Measurements from ENCODE around the gene KLC1.
A peak's percentile ranks its signal among the peaks of the same experiment; 100 is the strongest.
"Not testable (repeated sequence)": the region's sequence is repeated elsewhere in the genome, so short reads cannot be mapped to it uniquely, and the experiment has no call there.

Gene KLC1

GRCh38 chr14:103628684-103629502 lies at the start of gene KLC1:
TSS of gene KLC1 (plus strand) at chr14:103629211. CDS start at chr14:103654565, 25,354 bp downstream.
- DNase-seq (ENCODE audit: low read depth), result no peak

- no peak for DNase-seq (ENCODE audit: low read depth)
Measured at GRCh38 chr14:103581206-103581605, 47.8 kb upstream of the KLC1 start.

- no peak for DNase-seq (ENCODE audit: low read depth)
Measured at GRCh38 chr14:103581954-103582703, 46.9 kb upstream of the KLC1 start.

- DNase-seq (ENCODE audit: low read depth), result no peak
Measured at GRCh38 chr14:103584326-103584915, 44.6 kb upstream of the KLC1 start.

GRCh38 chr14:103593577-103593976 lies 35.4 kb upstream of the KLC1 start:
- DNase-seq (ENCODE audit: low read depth), result no peak

- peak; percentile 38 for DNase-seq (ENCODE audit: low read depth)
Measured at GRCh38 chr14:103594265-103594664, 34.7 kb upstream of the KLC1 start.

GRCh38 chr14:103597623-103598377 lies 31.2 kb upstream of the KLC1 start:
- DNase-seq (ENCODE audit: low read depth), result peak; percentile 45

- DNase-seq (ENCODE audit: low read depth), result no peak
Measured at GRCh38 chr14:103600503-103600902, 28.5 kb upstream of the KLC1 start.

- DNase-seq (ENCODE audit: low read depth), result no peak
Measured at GRCh38 chr14:103604620-103605019, 24.4 kb upstream of the KLC1 start.

- peak; percentile 69 for DNase-seq (ENCODE audit: low read depth)
Measured at GRCh38 chr14:103606963-103607668, 21.9 kb upstream of the KLC1 start.

- no peak for DNase-seq (ENCODE audit: low read depth)
Measured at GRCh38 chr14:103607822-103608221, 21.2 kb upstream of the KLC1 start.

- DNase-seq (ENCODE audit: low read depth), result not testable (repeated sequence)
Measured at GRCh38 chr14:103609081-103609480, 19.9 kb upstream of the KLC1 start.

GRCh38 chr14:103611215-103611614 lies 17.8 kb upstream of the KLC1 start:
- no peak for DNase-seq (ENCODE audit: low read depth)

- DNase-seq (ENCODE audit: low read depth), result no peak
Measured at GRCh38 chr14:103613517-103613916, 15.5 kb upstream of the KLC1 start.

- DNase-seq (ENCODE audit: low read depth), result no peak
Measured at GRCh38 chr14:103616635-103617300, 12.2 kb upstream of the KLC1 start.

- DNase-seq (ENCODE audit: low read depth), result no peak
Measured at GRCh38 chr14:103619057-103619456, 10.0 kb upstream of the KLC1 start.

- no peak for DNase-seq (ENCODE audit: low read depth)
Measured at GRCh38 chr14:103621860-103622259, 7.2 kb upstream of the KLC1 start.

- no peak for DNase-seq (ENCODE audit: low read depth)
Measured at GRCh38 chr14:103623308-103623707, 5.7 kb upstream of the KLC1 start.

- DNase-seq (ENCODE audit: low read depth), result no peak
Measured at GRCh38 chr14:103623883-103624482, 5.0 kb upstream of the KLC1 start.

- DNase-seq (ENCODE audit: low read depth), result no peak
Measured at GRCh38 chr14:103624860-103625259, 4.2 kb upstream of the KLC1 start.

All from GM04503 (cell line).